Measurements from ENCODE around the gene ZC3H18.

DNA sequence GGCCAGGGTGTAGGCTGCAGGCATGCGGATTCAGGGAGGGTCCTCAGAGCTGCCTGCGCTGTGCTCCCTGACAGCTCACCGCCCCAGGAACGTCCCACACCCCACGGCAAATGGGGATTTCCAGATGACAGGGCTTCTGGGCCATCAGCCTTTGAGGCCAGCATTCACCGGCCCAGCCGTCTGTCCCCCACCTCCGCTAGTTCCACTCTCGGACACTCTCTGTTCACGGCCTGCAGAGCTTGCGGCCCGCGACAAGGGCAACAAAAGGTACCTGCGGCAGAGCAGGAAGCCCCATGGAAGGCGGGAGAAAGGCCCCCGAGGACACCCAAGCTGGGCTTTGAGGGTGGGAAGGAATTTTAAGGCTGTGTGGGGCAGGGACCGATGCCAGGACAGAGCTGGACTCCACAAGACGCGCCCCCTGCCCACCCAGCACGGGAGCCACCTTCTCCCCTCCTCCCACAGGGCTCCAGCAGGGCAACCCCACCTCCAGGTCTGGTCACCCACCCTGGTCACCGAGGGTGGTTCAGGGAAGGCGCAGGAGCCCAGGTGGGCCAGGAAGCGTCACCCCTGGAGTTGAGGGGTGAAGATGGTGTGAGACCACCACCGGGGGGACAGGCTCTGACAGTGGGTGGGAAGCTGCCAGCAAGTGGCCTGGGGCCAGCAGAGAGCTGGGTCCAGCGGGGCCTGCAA, 86.2 kb downstream of the ZC3H18 start:
- TF ChIP-seq LEF1 (IDR thresholded peaks at IDR 0.05; ENCODE audit: borderline replicate concordance) (no peak), ELF4 (IDR thresholded peaks at IDR 0.05) (no peak), FOXA1 (IDR thresholded peaks at IDR 0.05) (no peak), SUZ12 (IDR thresholded peaks at IDR 0.05) (no peak), SP1 (IDR thresholded peaks at IDR 0.05) (no peak), BHLHE40 (IDR thresholded peaks at IDR 0.05; ENCODE audit: borderline replicate concordance) (no peak)

Measured in HEK293T (cell line).